ENCODE results near the gene MIPOL1. TPM values are rescaled to one million over a fixed set of nuclear protein-coding genes. Genes with fewer than 3 reads are reported as not detected.

Gene MIPOL1
- total and polyA plus RNA-seq, 2 of the 13 experiments (the other 11 are each of a cell fraction or from before 2014, with no cell fraction given), result 8.6 to 34.2 TPM

- TF ChIP-seq JUND (CRISPR knock-in tag; IDR thresholded peaks at IDR 0.05) (peak; percentile 83), ZNF552 (CRISPR knock-in tag; IDR thresholded peaks at IDR 0.05; ENCODE audit: borderline replicate concordance) (no peak), GATAD2A (CRISPR knock-in tag; IDR thresholded peaks at IDR 0.05) (peak; percentile 92), HOXA5 (CRISPR knock-in tag; IDR thresholded peaks at IDR 0.05) (peak; percentile 90; the same call in 1 of the 2 replicates), ZHX1 (CRISPR knock-in tag; IDR thresholded peaks at IDR 0.05; ENCODE audit: low read depth) (0 out of 2 replicates have a peak, but pooled peaks have one; percentile 83), AGO2 (optimal IDR thresholded peaks at IDR 0.05; ENCODE audit: low read depth, low read length) (peak; percentile 56), ZNF503 (CRISPR knock-in tag; IDR thresholded peaks at IDR 0.05) (peak; percentile 72), ZNF431 (CRISPR knock-in tag; IDR thresholded peaks at IDR 0.05; ENCODE audit: borderline replicate concordance, low read depth) (peak; percentile 96), AFF4 (CRISPR knock-in tag; IDR thresholded peaks at IDR 0.05) (peak; percentile 66), FOXC1 (CRISPR knock-in tag; IDR thresholded peaks at IDR 0.05; ENCODE audit: borderline replicate concordance) (peak; percentile 83), MAFK (conservative IDR thresholded peaks at IDR 0.05 in 1 of 2, IDR thresholded peaks at IDR 0.05 in 1 of 2; ENCODE audit: low read length in 2 of 2) (no peak), PREB (CRISPR knock-in tag; IDR thresholded peaks at IDR 0.05) (peak; percentile 28; the same call in 1 of the 2 replicates), MATR3 (CRISPR knock-in tag; IDR thresholded peaks at IDR 0.05) (0 out of 2 replicates have a peak, but pooled peaks have one; percentile 92), ERF (CRISPR knock-in tag; IDR thresholded peaks at IDR 0.05) (peak; percentile 94; the same call in 1 of the 2 replicates), KLF11 (CRISPR knock-in tag; IDR thresholded peaks at IDR 0.05) (0 out of 2 replicates have a peak, but pooled peaks have one; percentile 24), ZFP91 (CRISPR knock-in tag; IDR thresholded peaks at IDR 0.05; ENCODE audit: borderline replicate concordance) (peak; percentile 90), SAFB2 (CRISPR knock-in tag; IDR thresholded peaks at IDR 0.05; ENCODE audit: borderline replicate concordance, low read depth) (peak; percentile 96)
Observed at GRCh38 chr14:37197421-37198272, at the start of gene MIPOL1 (continued).
